B cell (primary cell): ENCODE data around the gene IL17A.

Experiments
- CTCF ChIP-seq: fragments of 200-600 bp; IDR thresholded peaks from one replicate; pipeline ENCODE4 v1.8.0; 2022; ENCODE audit warnings: antibody characterized with exemption, mild to moderate bottlenecking
- EZH2 ChIP-seq: IDR thresholded peaks from 2 replicates; pipeline ENCODE4 v1.6.1; 2012; ENCODE audit warnings: borderline replicate concordance, low read depth, mild to moderate bottlenecking, moderate library complexity, low read length; ENCODE audit not compliant: insufficient read depth, poor library complexity, severe bottlenecking

DNA sequence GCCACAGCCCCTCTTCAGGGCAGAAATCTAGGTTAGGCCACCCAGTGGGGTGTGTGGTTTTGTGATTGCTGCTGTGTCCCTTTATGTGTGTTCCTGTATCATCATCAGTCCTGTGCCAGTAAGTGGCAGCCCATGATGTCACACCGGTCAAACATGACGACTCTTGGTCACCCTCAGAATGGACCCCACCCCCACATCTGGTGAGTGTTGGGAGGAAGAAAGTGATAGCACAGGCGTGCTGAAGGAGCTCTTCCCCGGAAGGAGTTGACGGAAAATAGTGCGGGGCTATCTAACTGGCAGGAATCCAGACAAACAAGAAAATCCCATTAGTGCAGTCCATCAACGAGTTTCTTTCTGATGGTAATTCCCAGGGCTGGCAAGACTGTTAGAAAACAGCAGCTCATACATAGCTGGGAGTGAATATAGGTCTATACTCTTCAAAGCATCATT lies 33.4 kb upstream of the IL17A start:
- TF ChIP-seq CTCF (no peak), EZH2 (no peak)
